HK-2 (cell line): Measurements from ENCODE around the gene CST5.
"Not testable (repeated sequence)": the region's sequence is repeated elsewhere in the genome, so short reads cannot be mapped to it uniquely, and the experiment has no call there.

Source experiments
- DNase-seq: peaks from one replicate; pipeline ENCODE4 v3.0.0-alpha.2; 2018; ENCODE audit not compliant: unreplicated experiment

The CST5 gene

DNA sequence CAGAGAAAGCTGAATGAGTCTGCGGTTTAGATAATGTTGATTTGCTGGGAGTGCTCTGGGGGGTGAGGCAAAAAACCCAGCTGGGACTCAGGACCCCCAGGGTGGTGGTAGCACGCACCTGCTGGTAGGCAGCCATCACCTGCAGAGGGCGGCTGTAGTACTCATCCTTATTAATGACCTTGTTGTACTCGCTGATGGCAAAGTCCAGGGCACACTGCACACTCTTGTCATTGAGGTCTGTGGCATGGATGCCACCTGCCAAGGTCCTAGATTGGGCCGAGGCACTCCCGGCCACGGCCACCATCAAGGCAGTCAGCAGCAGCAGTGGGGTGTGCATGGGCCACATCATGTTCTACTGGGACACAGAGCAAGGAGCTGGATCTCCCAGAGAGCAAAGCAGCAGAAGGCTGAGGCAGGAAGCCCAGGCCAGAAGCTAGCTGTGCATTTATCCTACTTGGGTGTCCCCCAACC, at the start of gene CST5:
Gene CST5 (minus strand): TSS at position 421 of the 471 bp plus-strand sequence. CDS start 72 bp downstream, at position 349.
- no peak for DNase-seq

DNA sequence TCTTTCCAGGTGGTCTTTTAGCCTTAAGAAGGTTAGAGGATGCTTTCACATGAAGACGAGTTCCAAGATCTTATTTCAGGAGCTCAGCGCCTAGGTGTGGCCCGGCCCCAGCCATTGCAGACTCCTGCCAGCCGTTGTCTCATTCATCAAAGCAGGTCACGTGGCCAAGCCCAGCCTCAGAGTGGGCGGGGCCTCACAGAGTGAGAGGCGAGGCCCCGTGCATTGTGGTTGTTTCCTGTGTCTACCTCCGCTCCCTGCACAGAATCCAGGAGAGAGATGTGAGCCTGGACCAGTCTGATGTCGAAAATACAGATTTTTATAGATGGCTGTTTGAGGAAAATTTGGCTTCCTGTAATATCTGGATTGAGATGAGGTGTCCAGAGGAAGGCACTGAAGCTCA, 49.2 kb upstream of the CST5 start:
- no peak for DNase-seq

- DNase-seq: no peak
Measured at GRCh38 chr20:23928353-23928752, 48.8 kb upstream of the CST5 start.

GRCh38 chr20:23926944-23927872, 47.7 kb upstream of the CST5 start:
- no peak for DNase-seq

DNA sequence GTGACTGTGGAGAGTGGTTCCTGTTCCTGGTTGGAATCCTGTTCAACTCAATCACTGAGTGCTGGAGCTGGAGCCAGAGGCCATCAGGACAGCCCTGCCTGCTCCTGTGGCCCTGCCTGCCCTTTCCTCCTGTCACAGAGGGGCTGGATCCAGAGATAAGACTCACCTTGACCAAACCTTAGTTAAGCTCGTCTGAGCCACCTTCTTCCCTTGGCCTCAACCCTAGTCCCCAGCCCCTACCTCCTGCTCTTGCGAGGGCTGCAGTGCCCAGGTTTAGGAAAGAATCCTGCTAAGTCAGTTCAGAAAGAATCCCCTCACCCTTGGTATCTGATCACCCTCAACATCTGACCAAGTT, 47.0 kb upstream of the CST5 start:
- DNase-seq: no peak

DNA sequence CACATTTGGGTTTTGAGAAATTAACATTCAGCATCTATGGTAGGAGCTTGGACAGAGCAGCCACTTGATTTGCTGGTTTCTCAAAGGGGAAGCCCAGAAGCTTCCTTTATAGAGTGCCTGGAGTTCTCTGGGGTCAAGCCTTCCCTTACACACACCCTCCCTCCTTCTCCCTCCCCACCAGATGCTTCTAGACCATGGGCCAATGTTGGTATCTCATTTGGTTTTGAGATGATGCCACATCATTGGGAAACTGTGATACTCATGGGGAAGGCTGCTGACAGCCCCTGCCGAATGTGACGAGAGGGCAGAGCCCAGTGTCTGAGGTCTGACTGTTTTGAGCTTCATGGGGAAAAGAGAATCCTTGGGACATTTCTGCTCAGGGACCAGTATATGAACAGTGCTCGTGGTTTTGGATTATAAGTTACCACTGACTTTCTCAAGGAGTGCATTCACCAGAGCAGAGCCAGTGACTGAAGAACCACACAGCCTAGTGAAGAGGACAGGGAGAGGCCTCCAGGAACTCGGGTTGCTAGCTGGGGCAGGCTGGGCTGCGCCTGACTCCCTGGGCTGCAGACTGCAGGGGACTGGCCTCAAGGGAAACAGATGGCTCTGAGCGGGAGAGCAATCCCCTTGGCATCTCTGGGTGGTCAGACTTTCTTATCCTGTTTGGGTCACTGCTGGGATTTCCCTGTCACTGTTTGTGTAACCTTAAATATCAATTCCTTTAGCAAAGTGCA, 46.4 kb upstream of the CST5 start:
- no peak for DNase-seq

DNA sequence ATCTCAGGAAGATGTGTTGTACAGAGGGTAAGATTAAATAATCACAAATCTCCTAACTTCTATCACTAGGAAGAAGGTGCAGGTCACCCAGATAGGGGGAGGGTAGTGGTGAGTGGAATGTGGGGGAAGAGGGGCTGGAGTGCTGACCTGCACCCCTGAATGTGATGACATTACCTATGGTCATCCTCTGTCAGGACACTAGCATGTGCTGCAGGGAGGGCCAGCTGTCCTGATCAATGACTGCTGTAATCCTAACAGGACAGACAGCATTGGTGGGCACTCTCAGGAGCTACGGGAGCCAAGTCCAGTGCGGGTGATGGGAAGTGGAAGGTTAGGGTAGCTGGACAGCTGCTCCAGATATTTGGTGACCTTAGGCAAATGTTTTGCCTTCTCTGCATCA, 45.2 kb upstream of the CST5 start:
- DNase-seq: no peak

DNA sequence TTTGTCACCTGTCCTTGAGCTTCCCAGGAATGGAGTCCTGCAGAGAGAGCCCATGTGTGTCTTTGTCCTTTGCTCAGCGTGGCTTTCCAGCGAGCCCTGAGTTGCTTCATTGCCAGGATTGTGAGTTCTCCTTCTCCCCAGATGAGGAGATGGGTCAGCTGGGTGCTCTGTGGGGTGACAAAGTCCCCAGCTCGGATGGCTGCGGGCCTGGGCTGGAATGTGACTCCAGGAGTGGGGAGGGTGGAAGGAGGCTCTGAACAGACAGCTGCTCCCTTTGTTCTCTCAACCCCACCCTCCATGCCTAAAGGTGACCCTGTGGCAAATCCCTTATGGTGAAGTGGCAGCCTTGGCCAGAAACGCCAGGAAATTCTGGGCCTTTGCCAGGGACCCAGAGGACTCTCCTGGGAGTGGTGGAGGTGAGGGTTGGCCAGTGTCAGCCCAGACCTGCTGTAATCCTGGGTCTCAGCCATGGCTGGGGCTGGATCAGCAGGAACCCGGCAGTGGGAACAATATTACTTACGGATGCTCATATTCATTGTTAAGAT, 44.4 kb upstream of the CST5 start:
- DNase-seq: no peak

DNA sequence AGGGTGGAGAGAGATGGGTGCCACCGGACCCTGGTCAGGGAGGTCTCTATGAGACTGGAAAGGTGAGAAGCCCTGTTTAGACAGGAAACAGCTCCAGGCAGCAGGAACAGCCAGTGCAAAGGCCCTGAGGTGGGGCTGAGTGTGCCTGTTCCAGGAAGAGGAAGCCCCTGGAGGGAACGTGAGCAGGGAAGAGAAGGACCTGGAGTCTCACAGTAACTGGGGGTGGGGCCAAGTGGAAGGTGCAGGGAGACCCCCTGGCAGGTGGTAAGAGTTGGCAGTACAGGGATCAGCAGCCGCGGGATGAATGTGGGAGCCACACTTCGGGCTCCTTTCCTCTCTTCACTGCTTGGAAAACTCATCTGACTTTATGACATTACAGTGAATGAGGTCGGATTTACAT, 43.8 kb upstream of the CST5 start:
- DNase-seq: no peak

GRCh38 chr20:23920408-23921325, 41.1 kb upstream of the CST5 start:
- no peak for DNase-seq

GRCh38 chr20:23918896-23919295, 39.3 kb upstream of the CST5 start:
- no peak for DNase-seq

DNA sequence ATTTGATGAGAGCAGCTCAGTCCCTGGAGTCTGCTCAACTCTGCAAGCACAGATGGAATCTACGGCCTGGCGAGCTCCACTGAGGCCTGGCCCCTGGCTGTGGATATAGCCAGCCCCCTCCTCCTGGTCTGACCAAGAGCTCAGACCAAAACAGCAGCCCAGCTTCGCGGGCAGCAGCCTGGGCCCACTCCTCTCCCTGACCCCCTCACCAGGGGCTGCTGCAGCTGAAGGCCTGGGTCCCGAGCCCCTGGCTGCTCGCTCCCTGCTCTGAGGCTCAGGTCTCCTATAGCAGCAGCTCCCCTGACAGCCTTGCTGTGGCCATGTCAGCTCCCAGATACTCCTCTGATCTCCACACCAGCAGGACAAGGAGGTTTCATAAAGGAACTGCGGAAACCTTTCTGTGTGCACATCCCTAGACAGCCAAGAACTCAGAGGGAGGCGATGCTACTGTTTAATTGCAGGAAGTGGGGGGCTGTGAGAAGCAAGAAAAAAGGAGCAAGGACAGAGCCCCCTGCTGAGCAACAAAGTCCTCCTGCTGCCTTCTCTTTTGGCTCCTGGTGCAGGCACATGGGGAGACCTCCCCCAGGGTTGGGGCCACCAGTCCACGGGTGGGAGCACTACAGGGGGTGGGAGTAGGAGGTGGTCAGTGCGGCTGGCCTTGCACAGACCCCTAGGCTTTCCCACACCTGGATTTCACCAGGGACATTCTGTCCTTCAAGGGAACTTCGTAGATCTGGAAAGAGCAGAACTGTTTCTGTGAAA, 38.7 kb upstream of the CST5 start:
- no peak for DNase-seq

DNA sequence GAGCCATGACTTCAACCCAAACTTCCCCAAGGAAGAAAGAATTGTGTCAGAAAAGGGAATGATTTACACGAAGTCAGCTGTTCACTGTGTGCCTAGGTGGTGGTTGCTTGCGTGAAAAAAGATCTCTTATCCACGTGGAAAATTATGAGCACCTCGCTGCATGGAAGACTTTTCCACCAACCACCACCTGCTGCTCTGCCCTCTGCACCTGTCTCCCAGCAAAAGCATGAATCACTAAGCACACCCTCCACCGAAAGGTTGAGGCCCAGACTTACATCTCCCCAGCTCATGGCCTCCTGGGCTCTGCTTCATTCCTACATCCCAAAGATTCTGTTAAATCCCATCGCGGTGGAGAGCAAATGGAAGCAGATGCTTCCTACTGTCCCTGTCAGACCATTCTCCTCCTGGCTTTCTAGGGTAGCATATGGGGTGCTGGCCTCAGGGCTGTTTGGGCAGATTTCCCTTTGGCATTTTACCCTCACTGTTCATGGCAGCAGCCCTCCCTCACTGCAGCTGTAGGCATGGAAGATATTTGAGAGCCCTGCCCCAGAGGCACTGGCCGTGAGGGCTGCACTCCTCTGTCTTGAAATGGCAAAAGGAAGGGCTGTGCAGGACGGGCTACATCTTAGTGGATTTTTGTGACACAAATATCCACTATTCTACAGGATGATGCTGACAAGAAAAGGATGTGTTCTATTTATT, 37.6 kb upstream of the CST5 start:
- DNase-seq: no peak

DNA sequence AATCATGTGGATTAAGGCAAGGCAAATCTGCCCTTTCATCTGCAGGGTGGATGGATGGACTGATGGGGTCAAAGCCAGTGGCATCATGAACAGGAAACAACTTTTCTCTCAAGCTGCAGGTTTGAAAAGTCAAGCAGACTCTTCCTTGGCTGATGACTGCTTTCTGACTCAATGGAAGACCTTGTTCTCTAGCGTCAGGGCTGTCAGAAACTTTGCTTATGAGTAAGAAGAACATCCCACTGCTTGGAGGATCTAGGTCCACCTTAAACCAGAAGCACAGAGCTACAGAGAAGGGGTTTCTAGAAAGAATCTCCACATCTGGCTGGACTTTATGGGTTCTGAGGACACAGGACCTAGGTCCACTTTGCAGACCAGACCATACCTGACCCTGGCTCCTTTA, 36.3 kb upstream of the CST5 start:
- DNase-seq: no peak

- not testable (repeated sequence) for DNase-seq
Measured at GRCh38 chr20:23914469-23914868, 34.9 kb upstream of the CST5 start.

GRCh38 chr20:23910210-23910609, 30.7 kb upstream of the CST5 start:
- no peak for DNase-seq

- no peak for DNase-seq
Measured at GRCh38 chr20:23909390-23909789, 29.8 kb upstream of the CST5 start.

DNA sequence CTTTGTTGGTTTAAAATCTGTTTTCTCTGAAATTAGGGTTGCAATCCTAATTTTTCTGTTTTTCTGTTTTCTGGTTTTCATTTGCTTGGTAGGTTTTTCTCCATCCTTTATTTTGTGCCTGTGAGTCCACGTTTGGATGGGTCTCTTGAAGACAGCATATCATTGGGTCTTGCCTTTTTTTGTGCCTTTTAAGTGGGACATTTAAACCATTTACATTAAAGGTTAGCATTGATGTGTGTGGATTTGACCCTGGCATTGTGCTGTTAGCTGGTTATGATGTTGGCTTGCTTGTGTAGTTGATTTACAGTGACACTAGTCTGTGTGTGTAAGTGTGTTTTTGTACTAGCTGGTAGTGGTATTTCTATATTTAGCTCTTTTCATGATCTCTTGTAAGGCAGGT, 28.0 kb upstream of the CST5 start:
- no peak for DNase-seq

DNA sequence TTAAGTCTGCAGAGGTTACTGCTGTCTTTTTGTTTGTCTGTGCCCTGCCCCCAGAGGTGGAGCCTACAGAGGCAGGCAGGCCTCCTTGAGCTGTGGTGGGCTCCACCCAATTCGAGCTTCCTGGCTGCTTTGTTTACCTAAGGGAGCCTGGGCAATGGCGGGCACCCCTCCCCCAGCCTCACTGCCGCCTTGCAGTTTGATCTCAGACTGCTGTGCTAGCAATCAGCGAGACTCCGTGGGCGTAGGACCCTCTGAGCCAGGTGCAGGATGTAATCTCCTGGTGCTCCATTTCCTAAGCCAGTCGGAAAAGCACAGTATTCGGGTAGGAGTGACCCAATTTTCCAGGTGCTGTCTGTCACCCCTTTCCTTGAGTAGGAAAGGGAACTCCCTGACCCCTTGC, 22.8 kb upstream of the CST5 start:
- DNase-seq: not testable (repeated sequence)

- DNase-seq: not testable (repeated sequence)
Measured at GRCh38 chr20:23890867-23891266, 11.3 kb upstream of the CST5 start.
